ENCODE results near the gene CYB561A3. TPM values are rescaled to one million over a fixed set of nuclear protein-coding genes. Genes with fewer than 3 reads are reported as not detected.

CYB561A3 gene
- total RNA-seq, 4 donors from 2014 or later, result 39.9 to 110 (median 79.8) TPM

DNA sequence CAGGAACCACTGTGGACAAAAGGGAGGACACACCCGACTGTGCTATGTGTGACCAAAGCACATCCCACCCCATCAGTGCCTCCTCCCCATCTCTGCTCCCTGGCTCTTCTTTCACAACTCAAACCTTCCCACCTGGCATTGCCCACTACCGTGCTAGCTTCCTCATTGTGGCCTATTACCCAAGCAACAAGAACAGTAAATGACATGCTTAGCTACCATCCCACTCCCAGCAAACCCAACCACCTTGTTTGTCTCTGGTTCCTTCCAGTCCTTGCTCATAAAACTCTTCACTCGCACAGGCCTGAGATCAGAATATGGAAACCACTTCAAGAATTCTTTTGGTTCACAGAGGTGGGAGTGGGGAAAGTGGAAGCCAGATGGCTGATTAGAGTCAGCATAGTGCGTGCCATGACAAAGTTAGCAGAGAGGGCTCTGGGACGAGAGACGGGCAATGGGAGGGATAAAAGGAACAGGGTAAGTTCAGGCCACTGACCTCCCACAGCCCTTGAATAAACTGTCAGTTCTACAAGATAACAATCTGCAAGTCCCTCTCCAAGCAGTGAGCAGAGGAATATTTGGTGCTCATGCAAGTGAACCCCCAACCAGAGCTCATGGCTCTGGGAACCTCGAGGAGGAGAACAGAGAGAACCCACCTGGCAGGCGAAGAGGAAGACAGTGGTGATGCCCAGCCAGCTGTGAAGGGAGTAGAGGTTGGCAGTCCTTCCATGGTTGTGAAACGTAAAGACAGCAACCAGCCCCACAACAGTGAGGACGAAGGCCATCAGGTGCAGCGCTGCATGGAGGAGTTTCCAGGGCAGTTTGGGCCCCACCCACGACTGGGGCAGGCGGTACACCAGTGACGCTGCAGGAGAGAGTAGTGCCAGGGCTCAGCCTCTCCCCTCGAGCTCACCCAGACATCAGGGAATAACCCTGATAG lies 8.3 kb downstream of the CYB561A3 start:
- H3K4me3 ChIP-seq, result no peak overlapping the region
- H3K4me1 ChIP-seq, result peaks cover 21% of the 10 kb centered on the region
- TF ChIP-seq, protein P1, sequence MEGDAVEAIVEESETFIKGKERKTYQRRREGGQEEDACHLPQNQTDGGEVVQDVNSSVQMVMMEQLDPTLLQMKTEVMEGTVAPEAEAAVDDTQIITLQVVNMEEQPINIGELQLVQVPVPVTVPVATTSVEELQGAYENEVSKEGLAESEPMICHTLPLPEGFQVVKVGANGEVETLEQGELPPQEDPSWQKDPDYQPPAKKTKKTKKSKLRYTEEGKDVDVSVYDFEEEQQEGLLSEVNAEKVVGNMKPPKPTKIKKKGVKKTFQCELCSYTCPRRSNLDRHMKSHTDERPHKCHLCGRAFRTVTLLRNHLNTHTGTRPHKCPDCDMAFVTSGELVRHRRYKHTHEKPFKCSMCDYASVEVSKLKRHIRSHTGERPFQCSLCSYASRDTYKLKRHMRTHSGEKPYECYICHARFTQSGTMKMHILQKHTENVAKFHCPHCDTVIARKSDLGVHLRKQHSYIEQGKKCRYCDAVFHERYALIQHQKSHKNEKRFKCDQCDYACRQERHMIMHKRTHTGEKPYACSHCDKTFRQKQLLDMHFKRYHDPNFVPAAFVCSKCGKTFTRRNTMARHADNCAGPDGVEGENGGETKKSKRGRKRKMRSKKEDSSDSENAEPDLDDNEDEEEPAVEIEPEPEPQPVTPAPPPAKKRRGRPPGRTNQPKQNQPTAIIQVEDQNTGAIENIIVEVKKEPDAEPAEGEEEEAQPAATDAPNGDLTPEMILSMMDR (IDR thresholded peaks at IDR 0.05), result no peak
- TF ChIP-seq POLR2A (IDR thresholded peaks at IDR 0.05) (no peak), EP300 (IDR thresholded peaks at IDR 0.05) (no peak), POLR2AphosphoS5 (IDR thresholded peaks at IDR 0.05) (no peak)
- H3K36me3 ChIP-seq, result peaks cover 54% of the 10 kb centered on the region
- no peak for DNase-seq (ENCODE audit: low spot score in 2 of 2)
- no peaks in the 10 kb centered on the region for H3K9me3 ChIP-seq
- H3K27me3 ChIP-seq, result no peaks in the 10 kb centered on the region
- WGBS, result 72% methylated on average over 15 of the region's 15 CpGs
- no peak overlapping the region for H3K27ac ChIP-seq

DNA sequence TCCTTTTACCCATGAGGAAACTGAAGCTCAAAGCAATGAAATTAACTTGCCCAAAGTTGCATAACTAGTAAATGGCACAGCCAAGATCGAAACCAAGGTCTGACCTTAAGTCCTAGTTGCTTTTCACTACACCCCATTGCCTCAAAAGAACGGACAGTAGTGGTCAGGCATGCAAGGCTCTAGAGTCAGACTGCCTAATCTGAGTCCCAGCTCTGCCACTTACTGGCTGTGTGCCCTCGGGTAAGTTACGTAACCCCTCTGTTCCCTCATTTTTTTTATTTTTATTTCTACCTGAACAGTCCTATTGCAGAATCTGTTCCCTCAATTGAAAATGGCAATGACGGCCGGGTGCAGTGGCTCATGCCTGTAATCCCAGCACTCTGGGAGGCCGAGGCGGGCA lies 9.6 kb downstream of the CYB561A3 start:
- no peak overlapping the region for H3K27ac ChIP-seq
- H3K4me1 ChIP-seq, result peaks cover 16% of the 10 kb centered on the region
- DNase-seq (ENCODE audit: low spot score in 2 of 2), result no peak
- no peaks in the 10 kb centered on the region for H3K9me3 ChIP-seq
- no peaks in the 10 kb centered on the region for H3K27me3 ChIP-seq
- TF ChIP-seq POLR2A (IDR thresholded peaks at IDR 0.05), result no peak
- TF ChIP-seq EP300 (IDR thresholded peaks at IDR 0.05), result no peak
- TF ChIP-seq POLR2AphosphoS5 (IDR thresholded peaks at IDR 0.05), result no peak
- TF ChIP-seq, protein P1 (IDR thresholded peaks at IDR 0.05), result no peak
- 85% methylated on average over 8 of the region's 8 CpGs for WGBS
- peaks cover 54% of the 10 kb centered on the region for H3K36me3 ChIP-seq
- H3K4me3 ChIP-seq, result no peak overlapping the region

- no peak for DNase-seq (ENCODE audit: low spot score in 2 of 2)
- H3K9me3 ChIP-seq, result no peaks in the 10 kb centered on the region
- H3K4me1 ChIP-seq, result peaks cover 20% of the 10 kb centered on the region
- H3K36me3 ChIP-seq, result peaks cover 57% of the 10 kb centered on the region
- no peak overlapping the region for H3K4me3 ChIP-seq
- no peaks in the 10 kb centered on the region for H3K27me3 ChIP-seq
- TF ChIP-seq EP300 (IDR thresholded peaks at IDR 0.05) (no peak), POLR2AphosphoS5 (IDR thresholded peaks at IDR 0.05) (no peak), POLR2A (IDR thresholded peaks at IDR 0.05) (no peak)
- TF ChIP-seq, protein P1 (IDR thresholded peaks at IDR 0.05), result no peak
- 89% methylated on average over 6 of the region's 8 CpGs for WGBS
- H3K27ac ChIP-seq, result no peak overlapping the region
Measured at GRCh38 chr11:61350803-61351202, 10.9 kb downstream of the CYB561A3 start.

GRCh38 chr11:61350336-61350735 lies 11.3 kb downstream of the CYB561A3 start:
- peaks cover 25% of the 10 kb centered on the region for H3K4me1 ChIP-seq
- peaks cover 57% of the 10 kb centered on the region for H3K36me3 ChIP-seq
- H3K27ac ChIP-seq, result no peak overlapping the region
- H3K9me3 ChIP-seq, result no peaks in the 10 kb centered on the region
- WGBS, result no CpG with 5 or more reads among the region's 1 CpG
- TF ChIP-seq POLR2AphosphoS5 (IDR thresholded peaks at IDR 0.05) (no peak), POLR2A (IDR thresholded peaks at IDR 0.05) (no peak), EP300 (IDR thresholded peaks at IDR 0.05) (no peak)
- TF ChIP-seq, protein P1 (IDR thresholded peaks at IDR 0.05), result no peak
- H3K27me3 ChIP-seq, result no peaks in the 10 kb centered on the region
- H3K4me3 ChIP-seq, result no peak overlapping the region
- no peak for DNase-seq (ENCODE audit: low spot score in 2 of 2)

GRCh38 chr11:61349916-61350315 lies 11.8 kb downstream of the CYB561A3 start:
- TF ChIP-seq, protein P1 (IDR thresholded peaks at IDR 0.05), result no peak
- no peak for TF ChIP-seq EP300 (IDR thresholded peaks at IDR 0.05)
- no peak for TF ChIP-seq POLR2AphosphoS5 (IDR thresholded peaks at IDR 0.05)
- TF ChIP-seq POLR2A (IDR thresholded peaks at IDR 0.05), result no peak
- H3K27me3 ChIP-seq, result no peaks in the 10 kb centered on the region
- DNase-seq (ENCODE audit: low spot score in 2 of 2), result no peak
- WGBS, result 93% methylated on average over 9 of the region's 10 CpGs
- H3K36me3 ChIP-seq, result peaks cover 57% of the 10 kb centered on the region
- H3K4me3 ChIP-seq, result no peak overlapping the region
- no peaks in the 10 kb centered on the region for H3K9me3 ChIP-seq
- H3K27ac ChIP-seq, result no peak overlapping the region
- H3K4me1 ChIP-seq, result peaks cover 29% of the 10 kb centered on the region

Measured in suprapubic skin (tissue), 4 donors.